HEK293 (cell line): ENCODE results near the gene CCDC14.

Experiments used
- CTCF ChIP-seq: fragments of 450-650 bp; formaldehyde crosslinking; IDR thresholded peaks from 2 replicates; pipeline ENCODE4 v1.5.1; 2016; ENCODE audit warnings: missing biosample characterization, missing genetic modification characterization
- HOXA7 ChIP-seq: sonication (generic); formaldehyde crosslinking; IDR thresholded peaks from 2 replicates; pipeline ENCODE4 v1.8.1; 2022; ENCODE audit warnings: missing genetic modification reagents, borderline replicate concordance
- KLF1 ChIP-seq: fragments of 450-650 bp; formaldehyde crosslinking; IDR thresholded peaks from 2 replicates; pipeline ENCODE4 v1.5.1; 2016; ENCODE audit warnings: missing biosample characterization, missing genetic modification characterization
- PRDM10 ChIP-seq: fragments of 450-650 bp; formaldehyde crosslinking; IDR thresholded peaks from 2 replicates; pipeline ENCODE4 v1.5.1; 2016; ENCODE audit warnings: missing biosample characterization, missing genetic modification characterization
- YY1 ChIP-seq: fragments of 450-650 bp; formaldehyde crosslinking; IDR thresholded peaks from 2 replicates; pipeline ENCODE4 v1.5.1; 2018; ENCODE audit warnings: missing biosample characterization, missing genetic modification characterization
- ZBTB26 ChIP-seq: fragments of 450-650 bp; formaldehyde crosslinking; optimal IDR thresholded peaks from 2 replicates; pipeline ENCODE3; 2016; ENCODE audit warnings: missing biosample characterization, mild to moderate bottlenecking, missing genetic modification characterization
- ZEB2 ChIP-seq: fragments of 450-650 bp; formaldehyde crosslinking; IDR thresholded peaks from 2 replicates; pipeline ENCODE4 v1.5.1; 2016; ENCODE audit warnings: missing biosample characterization, missing genetic modification characterization
- ZNF558 ChIP-seq: fragments of 450-650 bp; formaldehyde crosslinking; IDR thresholded peaks from 2 replicates; pipeline ENCODE4 v1.5.1; 2016; ENCODE audit warnings: missing biosample characterization, missing genetic modification characterization
- ZSCAN30 ChIP-seq: fragments of 450-650 bp; IDR thresholded peaks from 2 replicates; pipeline ENCODE4 v1.5.1; 2018; ENCODE audit warnings: missing biosample characterization, mild to moderate bottlenecking, missing genetic modification characterization, moderate library complexity

- TF ChIP-seq HOXA7 (CRISPR knock-in tag) (no peak), ZEB2 (tag by site-specific recombination) (no peak), ZNF558 (tag by site-specific recombination) (no peak), PRDM10 (tag by site-specific recombination) (no peak), CTCF (tag by site-specific recombination) (no peak), ZBTB26 (tag by site-specific recombination) (no peak), YY1 (tag by site-specific recombination) (no peak), ZSCAN30 (tag by site-specific recombination) (no peak), KLF1 (tag by site-specific recombination) (no peak)
Measured at GRCh38 chr3:123926396-123926795, 34.6 kb downstream of the CCDC14 start.
